Upper lobe of right lung (tissue), 1 donor: ENCODE measurements around the gene CFAP206. TPM values are rescaled to one million over a fixed set of nuclear protein-coding genes. Genes with fewer than 3 reads are reported as not detected.
A peak's percentile ranks its signal among the peaks of the same experiment; 100 is the strongest.

Experiments
- ATAC-seq: fragments of 200-7000 bp; cut with Tn5 transposase; one replicate; pipeline ENCODE4 v1.9.1; 2020; ENCODE audit warnings: mild to moderate bottlenecking, moderate library complexity
- DNase-seq: peaks from one replicate; pipeline ENCODE4 v3.0.0-alpha.2; 2020
- H3K27ac ChIP-seq: fragments of 200-600 bp; one replicate; pipeline ENCODE4 v1.8.0; 2022
- H3K27me3 ChIP-seq: fragments of 200-600 bp; one replicate; pipeline ENCODE4 v1.8.0; 2022; ENCODE audit warnings: mild to moderate bottlenecking
- H3K36me3 ChIP-seq: fragments of 200-600 bp; one replicate; pipeline ENCODE4 v1.8.0; 2022
- H3K4me1 ChIP-seq: fragments of 200-600 bp; one replicate; pipeline ENCODE4 v1.8.0; 2022
- H3K4me3 ChIP-seq: fragments of 200-600 bp; one replicate; pipeline ENCODE4 v1.8.0; 2022; ENCODE audit warnings: mild to moderate bottlenecking
- H3K9me3 ChIP-seq: fragments of 200-600 bp; one replicate; pipeline ENCODE4 v1.8.0; 2022
- intact Hi-C: fragments of 100-400 bp; cut with DNase I; formaldehyde crosslinking; loops from one replicate; pipeline ENCODE4 v1.11.0; 2022
- total RNA-seq: library from RNA; stranded (reverse); fragmentation: NEBNext Ultra II Directional; extraction: Animal tissue kit (Norgen Biotek cat#: 25700); gene quantifications from one replicate; pipeline ENCODE4 v1.2.1, GENCODE V29; 2021
- TF ChIP-seq, protein P1 (sequence below): fragments of 200-600 bp; IDR thresholded peaks from one replicate; pipeline ENCODE4 v1.8.0; 2022; ENCODE audit warnings: antibody characterized with exemption
- donor health status: DM: no; HTN: yes; CAD: no; lungs with severe emphysema.

CFAP206 gene
- total RNA-seq, 1 donor from 2014 or later, result 0.26 TPM

DNA sequence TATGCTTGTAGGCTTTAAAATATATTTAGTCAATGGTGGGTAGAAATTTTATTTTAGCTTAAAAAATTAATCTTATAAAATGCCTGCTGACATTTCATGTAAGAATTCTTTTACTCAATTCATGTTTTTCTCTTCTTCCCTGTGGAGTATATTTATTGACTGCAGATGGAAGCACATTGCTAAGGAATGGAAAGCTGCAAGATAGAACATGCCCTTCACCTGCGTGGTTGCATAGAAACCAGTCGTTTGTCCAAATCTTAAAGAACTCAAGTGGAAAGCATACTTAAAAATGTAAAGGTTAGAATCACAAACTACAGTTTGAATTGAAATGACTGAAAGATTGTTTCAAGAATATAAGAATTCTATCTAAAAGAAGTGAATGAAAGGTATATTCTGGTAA is 32.5 kb upstream of the CFAP206 start:
- ATAC-seq (no peak), DNase-seq (no peak)
- TF ChIP-seq, protein P1, sequence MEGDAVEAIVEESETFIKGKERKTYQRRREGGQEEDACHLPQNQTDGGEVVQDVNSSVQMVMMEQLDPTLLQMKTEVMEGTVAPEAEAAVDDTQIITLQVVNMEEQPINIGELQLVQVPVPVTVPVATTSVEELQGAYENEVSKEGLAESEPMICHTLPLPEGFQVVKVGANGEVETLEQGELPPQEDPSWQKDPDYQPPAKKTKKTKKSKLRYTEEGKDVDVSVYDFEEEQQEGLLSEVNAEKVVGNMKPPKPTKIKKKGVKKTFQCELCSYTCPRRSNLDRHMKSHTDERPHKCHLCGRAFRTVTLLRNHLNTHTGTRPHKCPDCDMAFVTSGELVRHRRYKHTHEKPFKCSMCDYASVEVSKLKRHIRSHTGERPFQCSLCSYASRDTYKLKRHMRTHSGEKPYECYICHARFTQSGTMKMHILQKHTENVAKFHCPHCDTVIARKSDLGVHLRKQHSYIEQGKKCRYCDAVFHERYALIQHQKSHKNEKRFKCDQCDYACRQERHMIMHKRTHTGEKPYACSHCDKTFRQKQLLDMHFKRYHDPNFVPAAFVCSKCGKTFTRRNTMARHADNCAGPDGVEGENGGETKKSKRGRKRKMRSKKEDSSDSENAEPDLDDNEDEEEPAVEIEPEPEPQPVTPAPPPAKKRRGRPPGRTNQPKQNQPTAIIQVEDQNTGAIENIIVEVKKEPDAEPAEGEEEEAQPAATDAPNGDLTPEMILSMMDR, result no peak
- intact Hi-C loops, result no loop called here
- H3K27ac ChIP-seq, result no peak overlapping the region
- no peaks in the 10 kb centered on the region for H3K9me3 ChIP-seq
- no peaks in the 10 kb centered on the region for H3K27me3 ChIP-seq
- no peaks in the 10 kb centered on the region for H3K4me1 ChIP-seq
- no peaks in the 10 kb centered on the region for H3K36me3 ChIP-seq
- H3K4me3 ChIP-seq, result no peak overlapping the region

DNA sequence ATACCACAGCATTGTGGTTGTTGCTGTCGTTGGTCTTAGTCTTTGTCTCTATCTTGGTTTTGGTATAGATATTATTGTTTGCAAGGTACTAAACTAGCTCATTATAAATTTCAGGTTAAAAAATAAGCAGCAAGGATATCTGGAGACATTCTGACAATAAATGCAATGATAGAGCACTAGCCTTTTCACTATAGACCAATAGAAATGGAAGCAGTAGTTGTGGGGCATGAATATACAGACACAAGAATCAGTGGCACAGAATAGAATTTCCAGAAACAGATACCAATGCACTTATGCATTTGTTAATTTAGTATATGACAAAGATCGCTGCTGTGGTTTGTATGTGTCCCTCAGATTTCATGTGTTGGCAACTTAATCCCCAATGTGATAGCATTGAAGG is 31.1 kb upstream of the CFAP206 start:
- no peaks in the 10 kb centered on the region for H3K27me3 ChIP-seq
- no peak overlapping the region for H3K27ac ChIP-seq
- intact Hi-C loops, result no loop called here
- H3K4me3 ChIP-seq, result no peak overlapping the region
- no peak for ATAC-seq
- TF ChIP-seq, protein P1, result no peak
- no peaks in the 10 kb centered on the region for H3K4me1 ChIP-seq
- H3K9me3 ChIP-seq, result no peaks in the 10 kb centered on the region
- DNase-seq, result no peak
- H3K36me3 ChIP-seq, result no peaks in the 10 kb centered on the region

DNA sequence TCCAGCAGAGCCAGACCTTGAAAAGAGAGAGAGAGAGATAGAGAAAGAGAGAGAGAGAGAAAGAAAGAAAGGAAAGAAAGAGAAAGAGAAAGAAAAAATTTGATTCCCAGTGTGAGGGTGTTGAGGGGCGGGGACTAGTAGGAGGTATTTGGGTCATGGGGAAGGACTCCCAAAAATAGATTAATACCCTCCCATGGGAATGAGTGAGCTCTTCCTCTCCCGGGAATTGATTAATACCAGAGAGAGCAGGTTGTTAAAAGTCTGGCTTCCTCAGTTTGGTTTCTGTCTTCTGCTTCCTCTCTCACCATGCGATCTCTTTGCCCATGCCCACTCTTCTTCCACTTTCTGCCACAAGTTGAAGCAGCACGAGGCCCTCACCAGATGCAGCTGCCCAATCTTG is 28.8 kb upstream of the CFAP206 start:
- Histone ChIP-seq H3K4me1 (no peaks in the 10 kb centered on the region), H3K27ac (no peak overlapping the region), H3K9me3 (no peaks in the 10 kb centered on the region), H3K27me3 (no peaks in the 10 kb centered on the region), H3K4me3 (no peak overlapping the region), H3K36me3 (no peaks in the 10 kb centered on the region)
- TF ChIP-seq, protein P1, result no peak
- no peak for DNase-seq
- intact Hi-C loops, result no loop called here
- ATAC-seq, result peak; percentile 49

DNA sequence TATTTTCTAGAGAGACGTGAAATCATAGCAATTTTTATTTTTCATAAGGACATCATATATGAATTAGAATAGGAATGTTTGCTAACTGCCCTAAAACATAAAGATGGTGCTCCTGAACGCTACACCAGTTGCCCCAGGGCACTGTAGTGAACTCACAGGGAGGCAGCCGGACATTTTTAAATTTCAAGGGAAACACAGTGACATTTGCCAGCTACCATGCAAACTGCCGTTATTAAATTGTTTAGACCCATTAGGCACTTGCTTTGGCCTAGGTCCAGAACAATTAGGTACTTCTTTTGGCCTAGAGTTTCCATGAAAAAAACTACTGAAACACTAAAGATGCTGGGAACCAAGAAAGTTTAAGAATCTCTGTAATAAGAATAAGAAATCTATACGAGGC is 24.9 kb upstream of the CFAP206 start:
- TF ChIP-seq, protein P1, result no peak
- Histone ChIP-seq H3K4me1 (no peaks in the 10 kb centered on the region), H3K36me3 (no peaks in the 10 kb centered on the region), H3K4me3 (no peak overlapping the region), H3K27me3 (no peaks in the 10 kb centered on the region), H3K27ac (no peak overlapping the region), H3K9me3 (no peaks in the 10 kb centered on the region)
- ATAC-seq, result no peak
- no peak for DNase-seq
- intact Hi-C loops, result no loop called here

DNA sequence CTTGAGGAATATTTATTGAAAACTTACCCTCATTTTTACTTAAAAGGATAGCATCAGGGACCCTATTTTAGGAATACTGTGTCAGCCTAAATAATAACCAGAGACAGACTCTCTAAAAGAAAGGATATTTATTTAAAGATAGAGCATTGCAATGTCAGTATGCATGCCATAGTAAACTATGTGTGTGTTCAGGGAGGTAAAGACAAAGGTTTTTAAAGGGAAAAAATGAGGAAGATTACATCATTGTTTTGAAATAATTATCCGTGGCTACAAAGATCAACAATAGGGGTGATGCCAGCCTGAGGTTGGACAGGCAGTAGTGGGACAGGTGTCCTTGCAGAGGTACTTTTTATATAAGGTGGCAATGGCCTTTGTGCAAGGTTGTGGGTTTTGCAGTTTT is 23.7 kb upstream of the CFAP206 start:
- Histone ChIP-seq H3K27ac (no peak overlapping the region), H3K4me1 (no peaks in the 10 kb centered on the region), H3K4me3 (no peak overlapping the region), H3K36me3 (no peaks in the 10 kb centered on the region), H3K9me3 (no peaks in the 10 kb centered on the region), H3K27me3 (no peaks in the 10 kb centered on the region)
- ATAC-seq, result no peak
- intact Hi-C loops, result no loop called here
- TF ChIP-seq, protein P1, result no peak
- DNase-seq, result no peak

DNA sequence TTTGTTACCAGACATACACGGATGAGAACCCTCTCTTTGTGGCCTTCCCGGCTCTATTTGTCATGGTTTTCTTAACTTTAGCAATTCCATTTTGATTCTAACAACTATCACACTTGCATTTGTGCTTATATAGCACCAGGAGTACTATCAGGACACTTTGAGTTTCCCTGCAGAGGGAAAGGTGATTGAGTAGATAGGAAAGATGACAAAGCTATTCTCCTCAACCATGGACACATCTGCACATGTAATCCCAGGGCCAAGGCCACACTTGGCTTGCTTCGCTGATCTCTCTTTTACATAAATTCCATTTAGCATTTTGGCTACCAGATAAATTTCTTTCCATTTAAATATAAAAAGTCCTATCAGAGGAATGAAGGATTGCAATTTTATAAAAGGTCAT is 23.3 kb upstream of the CFAP206 start:
- DNase-seq, result no peak
- intact Hi-C loops, result no loop called here
- H3K4me1 ChIP-seq, result no peaks in the 10 kb centered on the region
- H3K9me3 ChIP-seq, result no peaks in the 10 kb centered on the region
- H3K27ac ChIP-seq, result no peak overlapping the region
- H3K4me3 ChIP-seq, result no peak overlapping the region
- ATAC-seq, result no peak
- H3K27me3 ChIP-seq, result no peaks in the 10 kb centered on the region
- TF ChIP-seq, protein P1, result no peak
- H3K36me3 ChIP-seq, result no peaks in the 10 kb centered on the region
